ENCODE measurements around the gene FAM161B.

GRCh38 chr14:73995977-73996378, 46.1 kb upstream of the FAM161B start:
- TF ChIP-seq CTCF (IDR thresholded peaks at IDR 0.05; ENCODE audit: low read depth, low read length, poor library complexity, severe bottlenecking), result no peak
- no peak for TF ChIP-seq EZH2phosphoT487 (IDR thresholded peaks at IDR 0.05; ENCODE audit: borderline replicate concordance, low read length)

Data from DOHH2 (cell line).